ENCODE results near the gene RCAN2.

The RCAN2 gene

DNA sequence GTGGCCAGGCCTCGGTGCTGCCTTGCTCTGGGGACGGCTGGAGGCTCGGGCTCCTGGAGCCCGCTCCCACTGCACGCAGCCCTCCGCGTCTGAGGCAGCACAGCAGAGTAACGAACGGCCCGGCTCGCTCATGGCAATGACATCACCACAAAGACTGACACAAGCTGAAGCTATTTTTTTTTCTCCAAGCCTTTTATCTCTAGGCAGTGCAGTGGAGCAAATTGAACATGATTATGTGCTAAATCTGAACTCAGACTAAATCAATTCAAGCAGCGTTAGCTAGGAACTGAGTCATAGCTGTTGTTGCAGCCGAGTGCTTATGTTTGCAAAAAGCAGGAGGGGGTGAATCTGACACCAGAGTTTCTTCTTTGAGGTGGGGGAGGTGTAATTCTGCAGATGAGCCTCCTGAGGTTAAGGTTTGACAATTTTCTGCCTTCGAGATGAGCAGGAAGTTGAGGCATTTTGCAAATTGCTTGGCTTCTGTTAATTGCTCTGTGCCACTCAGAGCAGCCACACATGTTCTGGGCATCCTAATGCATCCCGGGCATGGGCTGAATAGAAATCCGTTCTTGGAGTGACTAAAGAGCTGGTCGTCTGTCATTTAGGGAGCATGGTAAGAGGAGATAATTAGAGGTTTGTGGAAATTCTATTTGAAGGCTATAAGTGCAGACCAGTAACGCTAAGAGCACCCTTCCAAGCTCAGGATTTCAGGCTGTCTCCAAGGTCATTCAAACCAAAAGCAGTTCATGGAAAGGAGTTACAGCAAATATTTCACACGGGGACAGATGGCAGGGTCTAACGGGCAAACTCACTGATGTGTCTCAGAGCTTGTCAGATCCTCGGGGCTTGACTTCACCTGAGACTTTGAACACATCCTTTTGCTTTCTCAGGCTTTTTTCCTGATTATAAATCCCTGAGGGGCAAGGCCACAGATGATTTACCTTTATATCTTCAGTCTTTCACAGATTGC lies 165.4 kb downstream of the RCAN2 start:
- Histone ChIP-seq H3K4me3 (ENCODE audit: low read depth in 1 of 2, low read length in 2 of 2) (no peak overlapping the region), H3K27ac (ENCODE audit: low read depth, low read length) (no peak overlapping the region), H3K4me1 (ENCODE audit: control insufficient read depth in 1 of 2, insufficient read depth in 2 of 2, low read length in 2 of 2) (peaks cover 0 to 6% of the 10 kb centered on the region in 2 donors), H3K36me3 (ENCODE audit: control insufficient read depth in 1 of 2, insufficient read depth in 2 of 2, low read length in 2 of 2) (no peaks in the 10 kb centered on the region), H3K9me3 (ENCODE audit: control insufficient read depth in 1 of 2, low read length in 2 of 2) (no peaks in the 10 kb centered on the region), H3K27me3 (ENCODE audit: control insufficient read depth in 1 of 2, insufficient read depth in 2 of 2, low read length in 2 of 2) (no peaks in the 10 kb centered on the region), H3K9ac (ENCODE audit: low read depth in 1 of 2, low read length in 2 of 2) (no peak overlapping the region)

DNA sequence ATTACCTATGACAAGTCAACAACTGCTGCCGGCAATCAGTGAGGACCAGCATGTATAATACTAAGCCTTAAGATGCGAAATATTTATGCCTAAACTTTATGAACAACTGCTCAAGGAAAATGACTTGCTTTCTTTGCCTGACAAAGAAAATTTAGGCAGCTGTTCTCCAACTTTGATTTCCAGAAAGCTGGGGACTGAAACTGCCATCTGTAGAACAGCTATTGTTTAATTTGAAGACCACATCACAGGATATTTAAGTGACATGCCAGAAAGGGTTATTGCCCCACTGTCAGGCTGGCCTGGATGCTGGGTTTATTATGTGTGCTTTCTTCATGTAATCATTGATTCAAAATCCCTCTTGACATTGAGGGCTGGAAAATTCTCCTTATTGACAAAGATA lies 166.5 kb downstream of the RCAN2 start:
- no peaks in the 10 kb centered on the region for H3K27me3 ChIP-seq (ENCODE audit: control insufficient read depth in 1 of 2, insufficient read depth in 2 of 2, low read length in 2 of 2)
- no peak overlapping the region for H3K9ac ChIP-seq (ENCODE audit: low read depth in 1 of 2, low read length in 2 of 2)
- no peaks in the 10 kb centered on the region for H3K9me3 ChIP-seq (ENCODE audit: control insufficient read depth in 1 of 2, low read length in 2 of 2)
- no peaks in the 10 kb centered on the region for H3K36me3 ChIP-seq (ENCODE audit: control insufficient read depth in 1 of 2, insufficient read depth in 2 of 2, low read length in 2 of 2)
- H3K27ac ChIP-seq (ENCODE audit: low read depth, low read length), result no peak overlapping the region
- peaks cover 0 to 6% of the 10 kb centered on the region in 2 donors for H3K4me1 ChIP-seq (ENCODE audit: control insufficient read depth in 1 of 2, insufficient read depth in 2 of 2, low read length in 2 of 2)
- no peak overlapping the region for H3K4me3 ChIP-seq (ENCODE audit: low read depth in 1 of 2, low read length in 2 of 2)

- Histone ChIP-seq H3K9me3 (ENCODE audit: control insufficient read depth in 1 of 2, low read length in 2 of 2) (no peaks in the 10 kb centered on the region), H3K4me3 (ENCODE audit: low read depth in 1 of 2, low read length in 2 of 2) (no peak overlapping the region), H3K9ac (ENCODE audit: low read depth in 1 of 2, low read length in 2 of 2) (no peak overlapping the region), H3K27ac (ENCODE audit: low read depth, low read length) (no peak overlapping the region), H3K4me1 (ENCODE audit: control insufficient read depth in 1 of 2, insufficient read depth in 2 of 2, low read length in 2 of 2) (peaks cover 0 to 6% of the 10 kb centered on the region in 2 donors), H3K36me3 (ENCODE audit: control insufficient read depth in 1 of 2, insufficient read depth in 2 of 2, low read length in 2 of 2) (no peaks in the 10 kb centered on the region), H3K27me3 (ENCODE audit: control insufficient read depth in 1 of 2, insufficient read depth in 2 of 2, low read length in 2 of 2) (no peaks in the 10 kb centered on the region)
Measured at GRCh38 chr6:46323966-46324622, 167.2 kb downstream of the RCAN2 start.

GRCh38 chr6:46323312-46323965 lies 167.8 kb downstream of the RCAN2 start:
- H3K27me3 ChIP-seq (ENCODE audit: control insufficient read depth in 1 of 2, insufficient read depth in 2 of 2, low read length in 2 of 2), result no peaks in the 10 kb centered on the region
- H3K4me3 ChIP-seq (ENCODE audit: low read depth in 1 of 2, low read length in 2 of 2), result no peak overlapping the region
- no peaks in the 10 kb centered on the region for H3K9me3 ChIP-seq (ENCODE audit: control insufficient read depth in 1 of 2, low read length in 2 of 2)
- no peak overlapping the region for H3K9ac ChIP-seq (ENCODE audit: low read depth in 1 of 2, low read length in 2 of 2)
- H3K27ac ChIP-seq (ENCODE audit: low read depth, low read length), result no peak overlapping the region
- peaks cover 0 to 6% of the 10 kb centered on the region in 2 donors for H3K4me1 ChIP-seq (ENCODE audit: control insufficient read depth in 1 of 2, insufficient read depth in 2 of 2, low read length in 2 of 2)
- no peaks in the 10 kb centered on the region for H3K36me3 ChIP-seq (ENCODE audit: control insufficient read depth in 1 of 2, insufficient read depth in 2 of 2, low read length in 2 of 2)

DNA sequence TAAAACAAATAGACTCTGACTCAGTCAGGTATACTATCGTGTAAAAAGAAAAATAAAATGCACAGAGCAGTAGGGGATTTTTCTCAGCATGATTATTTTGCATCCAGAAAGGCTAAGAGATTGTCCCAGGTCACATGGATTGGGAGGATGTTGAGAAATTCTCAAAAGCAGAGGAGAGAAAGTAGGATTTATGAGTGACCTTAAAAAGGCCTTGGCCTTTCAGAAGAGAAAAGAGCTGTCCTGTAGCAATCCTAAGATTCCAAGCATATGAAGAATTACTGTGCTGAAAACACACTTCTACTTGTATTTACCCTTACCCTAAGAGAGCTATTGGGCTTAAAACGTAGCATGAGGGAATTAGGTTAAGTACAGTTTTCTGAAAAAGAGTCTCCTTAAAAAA lies 170.7 kb downstream of the RCAN2 start:
- H3K27ac ChIP-seq (ENCODE audit: low read depth, low read length), result no peak overlapping the region
- H3K4me3 ChIP-seq (ENCODE audit: low read depth in 1 of 2, low read length in 2 of 2), result no peak overlapping the region
- no peaks in the 10 kb centered on the region for H3K27me3 ChIP-seq (ENCODE audit: control insufficient read depth in 1 of 2, insufficient read depth in 2 of 2, low read length in 2 of 2)
- H3K36me3 ChIP-seq (ENCODE audit: control insufficient read depth in 1 of 2, insufficient read depth in 2 of 2, low read length in 2 of 2), result no peaks in the 10 kb centered on the region
- no peaks in the 10 kb centered on the region for H3K9me3 ChIP-seq (ENCODE audit: control insufficient read depth in 1 of 2, low read length in 2 of 2)
- no peaks in the 10 kb centered on the region for H3K4me1 ChIP-seq (ENCODE audit: control insufficient read depth in 1 of 2, insufficient read depth in 2 of 2, low read length in 2 of 2)
- H3K9ac ChIP-seq (ENCODE audit: low read depth in 1 of 2, low read length in 2 of 2), result no peak overlapping the region

DNA sequence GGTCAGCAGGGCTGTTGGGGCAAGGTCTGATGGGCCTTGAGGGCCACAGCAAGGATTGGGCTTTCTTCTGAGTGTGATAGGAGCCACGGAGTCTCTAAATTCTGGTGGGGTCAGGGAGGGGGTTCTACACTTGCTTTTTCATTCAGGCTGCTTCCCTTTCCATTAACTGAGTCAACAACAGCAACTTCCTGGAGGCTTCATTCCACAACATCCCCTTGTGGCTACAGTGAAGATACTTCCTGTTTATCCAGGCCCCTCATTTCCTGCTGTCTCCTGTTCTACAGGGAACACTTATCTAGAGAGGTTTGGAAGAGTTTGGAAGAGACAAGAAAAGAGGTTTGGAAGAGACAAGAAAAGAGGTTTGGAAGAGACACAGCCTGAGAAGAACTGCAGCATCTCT lies 175.7 kb downstream of the RCAN2 start:
- Histone ChIP-seq H3K9ac (ENCODE audit: low read depth in 1 of 2, low read length in 2 of 2) (no peak overlapping the region), H3K4me1 (ENCODE audit: control insufficient read depth in 1 of 2, insufficient read depth in 2 of 2, low read length in 2 of 2) (no peaks in the 10 kb centered on the region), H3K27ac (ENCODE audit: low read depth, low read length) (no peak overlapping the region), H3K4me3 (ENCODE audit: low read depth in 1 of 2, low read length in 2 of 2) (no peak overlapping the region), H3K36me3 (ENCODE audit: control insufficient read depth in 1 of 2, insufficient read depth in 2 of 2, low read length in 2 of 2) (no peaks in the 10 kb centered on the region), H3K9me3 (ENCODE audit: control insufficient read depth in 1 of 2, low read length in 2 of 2) (no peaks in the 10 kb centered on the region), H3K27me3 (ENCODE audit: control insufficient read depth in 1 of 2, insufficient read depth in 2 of 2, low read length in 2 of 2) (no peaks in the 10 kb centered on the region)

GRCh38 chr6:46312654-46313053 lies 178.6 kb downstream of the RCAN2 start:
- no peaks in the 10 kb centered on the region for H3K36me3 ChIP-seq (ENCODE audit: control insufficient read depth in 1 of 2, insufficient read depth in 2 of 2, low read length in 2 of 2)
- no peaks in the 10 kb centered on the region for H3K4me1 ChIP-seq (ENCODE audit: control insufficient read depth in 1 of 2, insufficient read depth in 2 of 2, low read length in 2 of 2)
- H3K27ac ChIP-seq (ENCODE audit: low read depth, low read length), result no peak overlapping the region
- no peaks in the 10 kb centered on the region for H3K27me3 ChIP-seq (ENCODE audit: control insufficient read depth in 1 of 2, insufficient read depth in 2 of 2, low read length in 2 of 2)
- H3K4me3 ChIP-seq (ENCODE audit: low read depth in 1 of 2, low read length in 2 of 2), result no peak overlapping the region
- no peak overlapping the region for H3K9ac ChIP-seq (ENCODE audit: low read depth in 1 of 2, low read length in 2 of 2)
- no peaks in the 10 kb centered on the region for H3K9me3 ChIP-seq (ENCODE audit: control insufficient read depth in 1 of 2, low read length in 2 of 2)

DNA sequence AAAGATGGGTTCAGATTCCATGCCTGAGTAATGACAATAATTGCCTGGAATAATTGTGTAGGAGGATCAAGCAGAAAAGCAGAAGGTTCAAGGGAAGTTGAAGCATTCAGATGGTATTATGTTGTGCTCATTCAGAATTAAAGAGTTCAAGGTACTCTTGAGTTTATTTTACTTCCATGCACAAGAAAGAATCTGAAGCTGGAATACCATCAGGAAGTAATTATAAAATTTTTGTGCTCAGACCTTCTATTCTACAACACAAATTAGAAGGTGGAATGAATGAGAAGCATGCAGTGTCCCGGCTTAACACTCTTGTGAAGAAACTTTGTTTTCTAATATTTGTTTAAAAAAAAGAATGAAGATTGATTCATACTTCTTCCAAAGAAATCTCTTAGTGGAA lies 181.1 kb downstream of the RCAN2 start:
- Histone ChIP-seq H3K9me3 (ENCODE audit: control insufficient read depth in 1 of 2, low read length in 2 of 2) (no peaks in the 10 kb centered on the region), H3K9ac (ENCODE audit: low read depth in 1 of 2, low read length in 2 of 2) (no peak overlapping the region), H3K27me3 (ENCODE audit: control insufficient read depth in 1 of 2, insufficient read depth in 2 of 2, low read length in 2 of 2) (no peaks in the 10 kb centered on the region), H3K4me3 (ENCODE audit: low read depth in 1 of 2, low read length in 2 of 2) (no peak overlapping the region), H3K36me3 (ENCODE audit: control insufficient read depth in 1 of 2, insufficient read depth in 2 of 2, low read length in 2 of 2) (no peaks in the 10 kb centered on the region), H3K4me1 (ENCODE audit: control insufficient read depth in 1 of 2, insufficient read depth in 2 of 2, low read length in 2 of 2) (no peaks in the 10 kb centered on the region), H3K27ac (ENCODE audit: low read depth, low read length) (no peak overlapping the region)

DNA sequence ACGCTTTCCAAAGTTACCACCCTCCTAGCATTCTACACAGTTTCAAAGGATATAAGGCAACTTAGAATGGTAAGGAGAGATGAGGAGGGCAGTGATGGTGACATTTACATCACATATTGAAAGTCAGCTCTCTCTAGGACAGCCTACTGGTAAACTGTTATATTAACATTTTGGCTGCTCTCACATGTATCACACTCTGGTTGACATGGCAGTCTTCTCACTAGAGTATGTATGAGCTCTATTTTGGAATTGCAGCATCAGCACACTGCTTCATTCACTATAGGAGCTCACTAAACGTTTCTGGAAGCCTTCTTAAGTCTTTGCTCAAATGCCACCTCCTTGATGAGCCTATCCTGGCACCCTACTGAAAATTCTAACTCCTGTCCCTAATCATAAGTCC lies 184.8 kb downstream of the RCAN2 start:
- H3K4me3 ChIP-seq (ENCODE audit: low read depth in 1 of 2, low read length in 2 of 2), result no peak overlapping the region
- no peak overlapping the region for H3K27ac ChIP-seq (ENCODE audit: low read depth, low read length)
- no peaks in the 10 kb centered on the region for H3K36me3 ChIP-seq (ENCODE audit: control insufficient read depth in 1 of 2, insufficient read depth in 2 of 2, low read length in 2 of 2)
- no peaks in the 10 kb centered on the region for H3K4me1 ChIP-seq (ENCODE audit: control insufficient read depth in 1 of 2, insufficient read depth in 2 of 2, low read length in 2 of 2)
- H3K27me3 ChIP-seq (ENCODE audit: control insufficient read depth in 1 of 2, insufficient read depth in 2 of 2, low read length in 2 of 2), result no peaks in the 10 kb centered on the region
- H3K9me3 ChIP-seq (ENCODE audit: control insufficient read depth in 1 of 2, low read length in 2 of 2), result no peaks in the 10 kb centered on the region
- no peak overlapping the region for H3K9ac ChIP-seq (ENCODE audit: low read depth in 1 of 2, low read length in 2 of 2)

DNA sequence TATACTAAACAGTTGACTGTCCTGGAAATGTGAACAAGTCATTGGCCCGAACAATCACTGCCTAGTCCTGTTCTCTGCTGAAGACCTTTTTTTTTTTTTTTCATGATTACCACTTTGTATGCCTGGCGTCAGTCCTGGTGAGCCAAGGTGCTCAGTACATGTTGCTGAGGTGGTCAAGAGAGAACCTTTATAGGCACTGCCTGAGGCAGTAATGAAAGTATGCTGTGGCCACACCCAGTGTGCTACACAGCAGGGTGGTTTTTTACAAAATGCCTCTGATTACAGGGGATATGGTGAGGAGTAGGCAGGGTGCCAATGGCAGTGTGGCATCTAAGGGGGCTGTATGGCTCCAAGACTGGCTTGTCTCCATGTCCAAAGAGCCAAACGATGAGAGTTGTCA lies 185.4 kb downstream of the RCAN2 start:
- no peak overlapping the region for H3K4me3 ChIP-seq (ENCODE audit: low read depth in 1 of 2, low read length in 2 of 2)
- no peaks in the 10 kb centered on the region for H3K27me3 ChIP-seq (ENCODE audit: control insufficient read depth in 1 of 2, insufficient read depth in 2 of 2, low read length in 2 of 2)
- H3K27ac ChIP-seq (ENCODE audit: low read depth, low read length), result no peak overlapping the region
- no peaks in the 10 kb centered on the region for H3K4me1 ChIP-seq (ENCODE audit: control insufficient read depth in 1 of 2, insufficient read depth in 2 of 2, low read length in 2 of 2)
- H3K9ac ChIP-seq (ENCODE audit: low read depth in 1 of 2, low read length in 2 of 2), result no peak overlapping the region
- H3K36me3 ChIP-seq (ENCODE audit: control insufficient read depth in 1 of 2, insufficient read depth in 2 of 2, low read length in 2 of 2), result no peaks in the 10 kb centered on the region
- H3K9me3 ChIP-seq (ENCODE audit: control insufficient read depth in 1 of 2, low read length in 2 of 2), result no peaks in the 10 kb centered on the region

Measured in duodenal mucosa (tissue), 2 donors.